GM23338 (cell line): ENCODE measurements around the gene CST9L. TPM values are rescaled to one million over a fixed set of nuclear protein-coding genes. Genes with fewer than 3 reads are reported as not detected.
"Not testable (repeated sequence)": the region's sequence is repeated elsewhere in the genome, so short reads cannot be mapped to it uniquely, and the experiment has no call there.

Experiments used
- ATAC-seq: fragments of 200-7000 bp; cut with Tn5 transposase; 3 replicates; pipeline ENCODE4 v1.9.1; 2020
- DNase-seq: peaks from one replicate; pipeline ENCODE4 v3.0.0-alpha.2; 2015; ENCODE audit warnings: low spot score
- H2AFZ ChIP-seq: fragments of 200-600 bp; sonication (generic); 2 replicates; pipeline ENCODE4 v1.8.0; 2016; ENCODE audit warnings: antibody characterized with exemption, mild to moderate bottlenecking, moderate library complexity
- H3F3A ChIP-seq: fragments of 200-600 bp; sonication (generic); replicated peaks from 2 replicates; pipeline ENCODE4 v1.8.0; 2017; ENCODE audit warnings: antibody characterized with exemption, mixed run types, low read depth
- H3K27ac ChIP-seq: fragments of 200-600 bp; sonication (generic); 2 replicates; pipeline ENCODE4 v1.6.1; 2016; ENCODE audit warnings: low read depth
- H3K27me3 ChIP-seq: fragments of 200-600 bp; sonication (generic); 2 replicates; pipeline ENCODE4 v1.8.0; 2016; ENCODE audit warnings: mild to moderate bottlenecking, mixed run types, moderate library complexity; ENCODE audit not compliant: insufficient read depth
- H3K36me3 ChIP-seq: fragments of 200-600 bp; sonication (generic); 2 replicates; pipeline ENCODE4 v1.8.0; 2016; ENCODE audit warnings: mild to moderate bottlenecking; ENCODE audit not compliant: insufficient read depth
- H3K4me1 ChIP-seq: fragments of 200-600 bp; sonication (generic); 2 replicates; pipeline ENCODE4 v1.8.0; 2016; ENCODE audit warnings: mild to moderate bottlenecking, moderate library complexity; ENCODE audit not compliant: insufficient read depth
- H3K4me2 ChIP-seq: fragments of 200-600 bp; sonication (generic); 2 replicates; pipeline ENCODE4 v1.7.1; 2017; ENCODE audit warnings: mixed run types
- H3K4me3 ChIP-seq: fragments of 200-600 bp; sonication (generic); 2 replicates; pipeline ENCODE4 v1.6.1; 2016; ENCODE audit warnings: mixed run types
- H3K79me2 ChIP-seq: fragments of 200-600 bp; sonication (generic); replicated peaks from 2 replicates; pipeline ENCODE4 v1.8.0; 2017; ENCODE audit warnings: mild to moderate bottlenecking; ENCODE audit not compliant: insufficient read depth
- H3K9me2 ChIP-seq: fragments of 200-600 bp; sonication (generic); 2 replicates; pipeline ENCODE4 v1.8.0; 2017; ENCODE audit not compliant: insufficient read depth
- H4K20me1 ChIP-seq: fragments of 200-600 bp; sonication (generic); replicated peaks from 2 replicates; pipeline ENCODE4 v1.8.0; 2017; ENCODE audit warnings: mild to moderate bottlenecking; ENCODE audit not compliant: insufficient read depth
- H3K27ac Mint-ChIP-seq: 2 replicates; pipeline ENCODE4 v1.8.0; 2020; ENCODE audit warnings: inconsistent platforms, mild to moderate bottlenecking, moderate library complexity, mixed read lengths
- H3K27me3 Mint-ChIP-seq: 3 replicates; pipeline ENCODE4 v1.8.0; 2022; ENCODE audit warnings: low read depth, mild to moderate bottlenecking, moderate library complexity, mixed read lengths, inconsistent platforms; ENCODE audit not compliant: insufficient read depth, poor library complexity
- H3K36me3 Mint-ChIP-seq: 3 replicates; pipeline ENCODE4 v1.8.0; 2021; ENCODE audit warnings: low read depth, mild to moderate bottlenecking, inconsistent platforms, moderate library complexity, mixed read lengths
- H3K4me1 Mint-ChIP-seq: 3 replicates; pipeline ENCODE4 v1.8.0; 2020; ENCODE audit warnings: mild to moderate bottlenecking, inconsistent platforms, mixed read lengths
- H3K4me3 Mint-ChIP-seq: 3 replicates; pipeline ENCODE4 v1.8.0; 2021; ENCODE audit warnings: moderate library complexity, mild to moderate bottlenecking, inconsistent platforms, mixed read lengths
- H3K9me3 Mint-ChIP-seq: 3 replicates; pipeline ENCODE4 v1.8.0; 2020; ENCODE audit warnings: moderate library complexity, mild to moderate bottlenecking, inconsistent platforms, mixed read lengths
- EZH2phosphoT487 ChIP-seq: fragments of 200-600 bp; sonication (generic); IDR thresholded peaks from one replicate; pipeline ENCODE4 v1.8.1; 2018; ENCODE audit warnings: antibody characterized with exemption; ENCODE audit not compliant: unreplicated experiment
- NANOG ChIP-seq: IDR thresholded peaks from 2 replicates; pipeline ENCODE4 v1.6.1; 2016; ENCODE audit warnings: antibody characterized with exemption, borderline replicate concordance
- POLR2AphosphoS5 ChIP-seq: IDR thresholded peaks from 2 replicates; pipeline ENCODE4 v1.6.1; 2016; ENCODE audit warnings: antibody characterized with exemption, low read depth
- STAT1 ChIP-seq: IDR thresholded peaks from one replicate; pipeline ENCODE4 v1.6.1; 2016; ENCODE audit warnings: antibody characterized with exemption; ENCODE audit not compliant: unreplicated experiment
- ZNF114 ChIP-seq: fragments of 250-450 bp; sonication (Bioruptor Pico); IDR thresholded peaks from 2 replicates; pipeline ENCODE4 v1.5.0; 2020; ENCODE audit warnings: mild to moderate bottlenecking, moderate library complexity
- polyA plus RNA-seq: library from polyadenylated mRNA; unstranded; fragments of >200 nt; fragmentation: Nextera tagmentation; extraction: Ambion mirVana; gene quantifications from 2 replicates; pipeline ENCODE4 v1.2.1, GENCODE V29; 2016
- total RNA-seq: library from RNA; depleted of rRNA; stranded (reverse); fragments of >200 nt; shearing (Covaris generic); gene quantifications from 2 replicates; pipeline ENCODE4 v1.2.3, GENCODE V29; 2014
- TF ChIP-seq, protein P1 (sequence below), 2 experiments: fragments of 200-600 bp in 1 of 2; sonication (generic) in 1 of 2; conservative IDR thresholded peaks; 2 replicates each; pipeline versions ENCODE4 v1.5.1 to v1.6.1; 2016 to 2017; ENCODE audit warnings: antibody characterized with exemption in 2 of 2, low read depth in 2 of 2, mild to moderate bottlenecking in 2 of 2, moderate library complexity in 1 of 2
- TF ChIP-seq, protein P2 (sequence below): IDR thresholded peaks from 2 replicates; pipeline ENCODE4 v1.6.1; 2016; ENCODE audit warnings: antibody characterized with exemption
- TF ChIP-seq, protein P3 (sequence below): IDR thresholded peaks from one replicate; pipeline ENCODE4 v1.6.1; 2018; ENCODE audit warnings: antibody characterized with exemption; ENCODE audit not compliant: unreplicated experiment

The CST9L gene
- total and polyA plus RNA-seq, 2 experiments from 2014 or later = not detected

DNA sequence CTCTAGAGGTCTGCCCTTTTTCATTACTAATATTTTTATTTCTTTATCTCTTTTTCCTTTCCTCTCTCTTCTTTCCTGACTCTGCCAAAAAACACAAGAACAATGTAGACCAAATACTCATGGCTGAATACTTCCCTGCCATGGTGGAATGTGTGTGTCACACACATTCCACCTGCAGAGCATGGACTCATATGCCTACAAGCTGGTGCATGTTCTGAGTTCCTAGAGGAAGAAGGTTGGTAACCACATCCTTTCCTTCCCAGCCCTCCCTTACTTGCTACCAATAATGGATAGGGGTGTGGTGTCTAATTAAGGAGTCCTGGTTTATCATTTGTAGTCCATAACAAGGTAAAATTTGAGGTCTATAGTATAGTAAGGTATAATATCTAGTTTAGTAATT, 15.2 kb upstream of the CST9L start:
- Mint-ChIP-seq H3K27me3 (peaks cover 20% of the 10 kb centered on the region), H3K4me1 (peaks cover 16% of the 10 kb centered on the region), H3K36me3 (peaks cover 5% of the 10 kb centered on the region; the same call in 1 of the 3 replicates), H3K27ac (no peak overlapping the region), H3K9me3 (peaks cover 15% of the 10 kb centered on the region), H3K4me3 (no peak overlapping the region)
- H3K9me2 ChIP-seq = peaks cover 11% of the 10 kb centered on the region; the same call in 1 of the 2 replicates
- TF ChIP-seq, protein P1, sequence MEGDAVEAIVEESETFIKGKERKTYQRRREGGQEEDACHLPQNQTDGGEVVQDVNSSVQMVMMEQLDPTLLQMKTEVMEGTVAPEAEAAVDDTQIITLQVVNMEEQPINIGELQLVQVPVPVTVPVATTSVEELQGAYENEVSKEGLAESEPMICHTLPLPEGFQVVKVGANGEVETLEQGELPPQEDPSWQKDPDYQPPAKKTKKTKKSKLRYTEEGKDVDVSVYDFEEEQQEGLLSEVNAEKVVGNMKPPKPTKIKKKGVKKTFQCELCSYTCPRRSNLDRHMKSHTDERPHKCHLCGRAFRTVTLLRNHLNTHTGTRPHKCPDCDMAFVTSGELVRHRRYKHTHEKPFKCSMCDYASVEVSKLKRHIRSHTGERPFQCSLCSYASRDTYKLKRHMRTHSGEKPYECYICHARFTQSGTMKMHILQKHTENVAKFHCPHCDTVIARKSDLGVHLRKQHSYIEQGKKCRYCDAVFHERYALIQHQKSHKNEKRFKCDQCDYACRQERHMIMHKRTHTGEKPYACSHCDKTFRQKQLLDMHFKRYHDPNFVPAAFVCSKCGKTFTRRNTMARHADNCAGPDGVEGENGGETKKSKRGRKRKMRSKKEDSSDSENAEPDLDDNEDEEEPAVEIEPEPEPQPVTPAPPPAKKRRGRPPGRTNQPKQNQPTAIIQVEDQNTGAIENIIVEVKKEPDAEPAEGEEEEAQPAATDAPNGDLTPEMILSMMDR (conservative IDR thresholded peaks at IDR 0.05; ENCODE audit: low read depth in 2 of 2) = no peak
- TF ChIP-seq POLR2AphosphoS5 (no peak), ZNF114 (CRISPR knock-in tag) (no peak), EZH2phosphoT487 (no peak), STAT1 (no peak)
- TF ChIP-seq, protein P2, sequence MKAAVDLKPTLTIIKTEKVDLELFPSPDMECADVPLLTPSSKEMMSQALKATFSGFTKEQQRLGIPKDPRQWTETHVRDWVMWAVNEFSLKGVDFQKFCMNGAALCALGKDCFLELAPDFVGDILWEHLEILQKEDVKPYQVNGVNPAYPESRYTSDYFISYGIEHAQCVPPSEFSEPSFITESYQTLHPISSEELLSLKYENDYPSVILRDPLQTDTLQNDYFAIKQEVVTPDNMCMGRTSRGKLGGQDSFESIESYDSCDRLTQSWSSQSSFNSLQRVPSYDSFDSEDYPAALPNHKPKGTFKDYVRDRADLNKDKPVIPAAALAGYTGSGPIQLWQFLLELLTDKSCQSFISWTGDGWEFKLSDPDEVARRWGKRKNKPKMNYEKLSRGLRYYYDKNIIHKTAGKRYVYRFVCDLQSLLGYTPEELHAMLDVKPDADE = no peak
- TF ChIP-seq, protein P3, sequence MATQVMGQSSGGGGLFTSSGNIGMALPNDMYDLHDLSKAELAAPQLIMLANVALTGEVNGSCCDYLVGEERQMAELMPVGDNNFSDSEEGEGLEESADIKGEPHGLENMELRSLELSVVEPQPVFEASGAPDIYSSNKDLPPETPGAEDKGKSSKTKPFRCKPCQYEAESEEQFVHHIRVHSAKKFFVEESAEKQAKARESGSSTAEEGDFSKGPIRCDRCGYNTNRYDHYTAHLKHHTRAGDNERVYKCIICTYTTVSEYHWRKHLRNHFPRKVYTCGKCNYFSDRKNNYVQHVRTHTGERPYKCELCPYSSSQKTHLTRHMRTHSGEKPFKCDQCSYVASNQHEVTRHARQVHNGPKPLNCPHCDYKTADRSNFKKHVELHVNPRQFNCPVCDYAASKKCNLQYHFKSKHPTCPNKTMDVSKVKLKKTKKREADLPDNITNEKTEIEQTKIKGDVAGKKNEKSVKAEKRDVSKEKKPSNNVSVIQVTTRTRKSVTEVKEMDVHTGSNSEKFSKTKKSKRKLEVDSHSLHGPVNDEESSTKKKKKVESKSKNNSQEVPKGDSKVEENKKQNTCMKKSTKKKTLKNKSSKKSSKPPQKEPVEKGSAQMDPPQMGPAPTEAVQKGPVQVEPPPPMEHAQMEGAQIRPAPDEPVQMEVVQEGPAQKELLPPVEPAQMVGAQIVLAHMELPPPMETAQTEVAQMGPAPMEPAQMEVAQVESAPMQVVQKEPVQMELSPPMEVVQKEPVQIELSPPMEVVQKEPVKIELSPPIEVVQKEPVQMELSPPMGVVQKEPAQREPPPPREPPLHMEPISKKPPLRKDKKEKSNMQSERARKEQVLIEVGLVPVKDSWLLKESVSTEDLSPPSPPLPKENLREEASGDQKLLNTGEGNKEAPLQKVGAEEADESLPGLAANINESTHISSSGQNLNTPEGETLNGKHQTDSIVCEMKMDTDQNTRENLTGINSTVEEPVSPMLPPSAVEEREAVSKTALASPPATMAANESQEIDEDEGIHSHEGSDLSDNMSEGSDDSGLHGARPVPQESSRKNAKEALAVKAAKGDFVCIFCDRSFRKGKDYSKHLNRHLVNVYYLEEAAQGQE = no peak
- no peaks in the 10 kb centered on the region for H4K20me1 ChIP-seq
- H3K4me1 ChIP-seq = no peaks in the 10 kb centered on the region
- H3K27me3 ChIP-seq = no peaks in the 10 kb centered on the region
- no peaks in the 10 kb centered on the region for H3K36me3 ChIP-seq
- no peak overlapping the region for H3K4me3 ChIP-seq
- ATAC-seq = no peak
- no peak overlapping the region for H3K4me2 ChIP-seq
- H2AFZ ChIP-seq = no peak overlapping the region
- H3K79me2 ChIP-seq = no peaks in the 10 kb centered on the region
- DNase-seq = peak; percentile 11
- H3K27ac ChIP-seq = no peak overlapping the region
- H3F3A ChIP-seq = no peaks in the 10 kb centered on the region

DNA sequence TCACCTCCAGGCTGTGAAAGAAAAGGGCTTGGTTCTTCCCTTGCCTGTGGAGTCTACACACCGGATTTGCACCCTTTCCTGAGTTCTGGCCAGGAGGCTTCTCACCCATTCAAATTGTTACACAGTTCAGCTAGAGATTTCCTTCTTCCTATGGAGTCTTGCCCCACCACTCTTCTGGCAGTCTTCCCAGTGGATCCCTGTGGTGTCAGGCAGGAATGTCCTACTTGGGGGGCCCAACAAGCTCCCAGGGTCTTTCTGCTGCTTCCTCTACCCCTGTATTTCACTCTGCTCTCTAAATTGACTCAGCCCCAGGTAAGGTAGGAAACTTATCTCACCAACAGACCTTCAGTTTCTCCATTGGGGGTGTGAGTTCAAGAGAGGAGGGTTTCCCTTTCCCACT, 14.0 kb upstream of the CST9L start:
- Histone ChIP-seq H3K4me1 (no peaks in the 10 kb centered on the region), H4K20me1 (no peaks in the 10 kb centered on the region), H3K36me3 (no peaks in the 10 kb centered on the region), H3K79me2 (no peaks in the 10 kb centered on the region), H3K27ac (no peak overlapping the region), H3K27me3 (no peaks in the 10 kb centered on the region), H3K4me3 (no peak overlapping the region), H3K4me2 (no peak overlapping the region), H3K9me2 (peaks cover 7% of the 10 kb centered on the region; the same call in 1 of the 2 replicates), H3F3A (no peaks in the 10 kb centered on the region), H2AFZ (no peak overlapping the region)
- ATAC-seq (no peak), DNase-seq (no peak)
- Mint-ChIP-seq H3K9me3 (peaks cover 6% of the 10 kb centered on the region), H3K36me3 (peaks cover 3% of the 10 kb centered on the region; the same call in 1 of the 3 replicates), H3K27me3 (peaks cover 14% of the 10 kb centered on the region), H3K27ac (no peak overlapping the region), H3K4me1 (peaks cover 10% of the 10 kb centered on the region), H3K4me3 (no peak overlapping the region)
- TF ChIP-seq EZH2phosphoT487 (no peak), NANOG (no peak), POLR2AphosphoS5 (no peak)

DNA sequence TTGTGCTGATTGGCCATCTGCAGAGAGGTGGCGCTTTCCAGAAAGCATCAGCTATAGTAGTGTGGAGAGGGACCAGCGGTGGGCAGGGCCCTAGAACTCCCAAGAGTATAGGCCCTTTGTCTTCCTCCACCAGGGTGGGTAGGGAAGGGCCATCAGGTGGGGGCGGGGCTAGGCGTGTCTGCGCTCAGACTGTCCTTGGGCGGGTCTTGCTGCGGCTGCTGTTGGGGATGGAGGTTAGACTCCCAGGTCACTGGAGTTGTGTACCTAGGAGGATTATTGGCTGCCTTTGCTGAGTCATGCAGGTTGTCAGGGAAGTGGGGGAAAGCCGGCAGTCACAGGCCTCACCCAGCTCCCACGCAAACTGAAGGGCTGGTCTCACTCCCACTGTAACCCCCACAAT, 13.5 kb upstream of the CST9L start:
- H3K36me3 ChIP-seq, H3K27ac ChIP-seq, H3K9me2 ChIP-seq, H3K27me3 Mint-ChIP-seq, H4K20me1 ChIP-seq, ATAC-seq, H3K4me1 Mint-ChIP-seq, H3K9me3 Mint-ChIP-seq, H3K79me2 ChIP-seq, H3K4me1 ChIP-seq, H3K27ac Mint-ChIP-seq, H3K36me3 Mint-ChIP-seq, H3K4me2 ChIP-seq, H3K27me3 ChIP-seq, H2AFZ ChIP-seq, H3K4me3 Mint-ChIP-seq, H3F3A ChIP-seq, H3K4me3 ChIP-seq: not testable (repeated sequence)
- DNase-seq = peak; percentile 10
